GM06990 (cell line): Measurements from ENCODE around the gene CALHM5.

Experiments
- DNase-seq: peaks from one replicate; pipeline ENCODE4 v3.0.0-alpha.2; 2011; ENCODE audit not compliant: insufficient read length; ENCODE audit errors: extremely low read depth
- H3K27me3 ChIP-seq: replicated peaks from 2 replicates; pipeline ENCODE4 v1.6.0; 2011; ENCODE audit warnings: low read length; ENCODE audit not compliant: control insufficient read depth, insufficient read depth
- H3K36me3 ChIP-seq: 2 replicates; pipeline ENCODE4 v1.5.1; 2011; ENCODE audit warnings: low read length; ENCODE audit not compliant: control insufficient read depth, insufficient read depth
- H3K4me3 ChIP-seq: replicated peaks from 2 replicates; pipeline ENCODE4 v1.5.1; 2011; ENCODE audit warnings: low read depth, mild to moderate bottlenecking, control low read depth, low read length
- TF ChIP-seq, protein P1 (sequence below): IDR thresholded peaks from 2 replicates; pipeline ENCODE4 v1.5.1; 2011; ENCODE audit warnings: low read length, control low read depth, mild to moderate bottlenecking, inconsistent platforms; ENCODE audit not compliant: insufficient read depth, poor library complexity, severe bottlenecking

The CALHM5 gene

DNA sequence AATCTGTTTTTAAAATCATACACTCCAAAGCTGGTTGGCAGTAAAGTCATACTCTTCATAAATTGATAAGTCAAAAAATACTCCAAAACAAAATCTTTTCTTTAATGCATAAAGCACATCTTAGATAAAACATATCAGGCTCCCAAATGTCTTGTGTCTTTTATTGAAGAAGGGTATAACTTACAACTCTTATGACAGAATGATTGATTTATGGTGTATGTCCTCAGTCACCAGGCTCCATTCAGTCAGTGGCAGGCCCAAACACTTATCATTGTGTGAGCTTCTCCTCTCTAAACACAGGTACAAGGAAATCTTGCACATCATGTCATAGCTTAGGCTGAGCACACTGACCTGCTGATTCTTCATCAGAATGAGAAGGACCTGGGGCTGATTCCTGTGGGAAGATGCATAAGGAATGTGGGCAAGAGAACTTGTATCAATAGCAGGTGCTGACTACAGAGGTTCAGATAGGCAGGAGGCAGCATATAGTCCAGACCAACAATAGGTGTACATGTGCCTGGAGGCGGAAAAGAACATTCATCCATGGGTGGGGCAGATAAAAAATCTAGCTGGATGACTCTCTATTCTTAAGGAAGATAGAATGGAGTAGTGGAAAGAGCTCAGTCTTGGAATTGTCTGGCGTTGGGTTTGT is 1.9 kb downstream of the CALHM5 start:
- H3K4me3 ChIP-seq: no peak overlapping the region
- no peak for DNase-seq

DNA sequence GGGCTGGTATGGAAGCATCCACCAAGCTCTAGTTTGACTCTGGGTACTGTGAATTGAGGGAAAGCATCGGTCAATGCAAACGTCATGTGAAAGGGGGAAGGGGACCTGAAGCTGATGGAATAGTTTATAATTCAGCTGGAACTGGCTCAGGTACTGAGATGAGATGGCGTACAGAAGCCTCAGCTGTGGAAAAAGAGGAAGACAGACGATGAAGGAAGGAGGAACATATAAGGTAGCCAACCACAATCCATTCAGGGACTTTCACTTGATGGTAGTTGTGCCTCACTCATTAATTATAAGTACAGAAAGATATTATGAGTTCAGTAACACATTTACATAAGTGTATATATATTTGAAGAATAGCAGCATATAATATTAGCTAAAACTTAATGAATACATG is 2.7 kb downstream of the CALHM5 start:
- DNase-seq: no peak
- H3K27me3 ChIP-seq: no peaks in the 10 kb centered on the region

More for the DNA sequence above, 1.9 kb downstream of the CALHM5 start:
- TF ChIP-seq, protein P1, sequence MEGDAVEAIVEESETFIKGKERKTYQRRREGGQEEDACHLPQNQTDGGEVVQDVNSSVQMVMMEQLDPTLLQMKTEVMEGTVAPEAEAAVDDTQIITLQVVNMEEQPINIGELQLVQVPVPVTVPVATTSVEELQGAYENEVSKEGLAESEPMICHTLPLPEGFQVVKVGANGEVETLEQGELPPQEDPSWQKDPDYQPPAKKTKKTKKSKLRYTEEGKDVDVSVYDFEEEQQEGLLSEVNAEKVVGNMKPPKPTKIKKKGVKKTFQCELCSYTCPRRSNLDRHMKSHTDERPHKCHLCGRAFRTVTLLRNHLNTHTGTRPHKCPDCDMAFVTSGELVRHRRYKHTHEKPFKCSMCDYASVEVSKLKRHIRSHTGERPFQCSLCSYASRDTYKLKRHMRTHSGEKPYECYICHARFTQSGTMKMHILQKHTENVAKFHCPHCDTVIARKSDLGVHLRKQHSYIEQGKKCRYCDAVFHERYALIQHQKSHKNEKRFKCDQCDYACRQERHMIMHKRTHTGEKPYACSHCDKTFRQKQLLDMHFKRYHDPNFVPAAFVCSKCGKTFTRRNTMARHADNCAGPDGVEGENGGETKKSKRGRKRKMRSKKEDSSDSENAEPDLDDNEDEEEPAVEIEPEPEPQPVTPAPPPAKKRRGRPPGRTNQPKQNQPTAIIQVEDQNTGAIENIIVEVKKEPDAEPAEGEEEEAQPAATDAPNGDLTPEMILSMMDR: no peak
- no peaks in the 10 kb centered on the region for H3K36me3 ChIP-seq
- H3K27me3 ChIP-seq: no peaks in the 10 kb centered on the region

DNA sequence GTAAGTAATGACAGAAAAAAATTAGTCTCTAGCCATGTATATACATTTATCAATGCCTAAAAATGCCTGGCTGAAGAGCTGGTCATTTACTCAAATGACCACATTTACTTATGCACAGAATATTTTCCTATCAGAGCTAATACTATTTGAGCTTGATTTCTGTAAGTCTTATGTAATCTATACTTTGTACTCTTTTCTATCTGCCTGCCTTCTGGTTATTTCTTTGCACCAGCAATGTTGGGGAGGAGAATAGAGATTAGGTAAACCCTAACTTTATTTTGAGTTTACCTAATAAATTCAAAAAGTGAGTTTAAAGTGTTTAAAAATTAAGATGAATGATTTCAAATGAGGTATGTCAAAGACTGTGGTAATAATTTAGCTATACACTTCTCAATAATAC is 3.7 kb downstream of the CALHM5 start:
- Histone ChIP-seq H3K36me3 (no peaks in the 10 kb centered on the region), H3K4me3 (no peak overlapping the region), H3K27me3 (no peaks in the 10 kb centered on the region)
- TF ChIP-seq, protein P1: no peak
- no peak for DNase-seq

More for the DNA sequence above, 2.7 kb downstream of the CALHM5 start:
- TF ChIP-seq, protein P1: no peak
- no peak overlapping the region for H3K4me3 ChIP-seq
- no peaks in the 10 kb centered on the region for H3K36me3 ChIP-seq

DNA sequence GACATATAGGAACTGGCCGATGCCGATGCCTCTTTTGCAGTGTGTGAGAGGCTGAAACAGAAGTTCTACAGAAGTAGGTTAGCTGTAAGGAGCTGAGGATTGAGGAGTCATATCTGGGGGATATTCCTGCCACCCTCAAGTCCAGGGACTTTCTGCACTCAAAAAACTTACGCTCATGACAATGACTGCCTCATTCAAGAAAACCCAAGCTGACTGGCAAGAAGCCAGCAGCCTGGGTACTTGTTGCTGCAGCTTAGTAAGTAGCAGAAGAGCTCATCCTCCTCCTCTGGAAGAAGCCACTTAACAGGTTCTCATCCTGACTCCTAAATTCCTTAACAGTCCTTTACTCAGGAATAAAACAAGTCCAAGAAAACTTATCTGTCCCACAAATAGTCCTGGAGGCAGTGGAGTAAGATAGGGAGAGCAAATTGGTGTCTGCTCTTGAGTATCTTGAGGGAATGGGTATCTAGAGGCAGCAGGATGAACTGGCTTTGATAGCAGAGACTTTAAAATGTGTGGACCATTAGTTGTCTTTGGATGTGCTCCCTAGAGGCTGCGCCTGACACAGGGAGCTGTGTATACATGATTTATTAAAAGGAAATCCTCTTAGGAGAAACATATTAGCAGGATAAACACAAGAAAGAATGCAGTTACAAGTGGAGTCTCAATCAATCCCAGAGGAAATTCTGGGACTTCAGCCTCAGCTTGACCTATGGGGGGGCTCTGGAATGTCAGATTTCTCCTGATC is 7.4 kb downstream of the CALHM5 start:
- Histone ChIP-seq H3K27me3 (no peaks in the 10 kb centered on the region), H3K36me3 (no peaks in the 10 kb centered on the region), H3K4me3 (no peak overlapping the region)
- DNase-seq: no peak
- TF ChIP-seq, protein P1: no peak

DNA sequence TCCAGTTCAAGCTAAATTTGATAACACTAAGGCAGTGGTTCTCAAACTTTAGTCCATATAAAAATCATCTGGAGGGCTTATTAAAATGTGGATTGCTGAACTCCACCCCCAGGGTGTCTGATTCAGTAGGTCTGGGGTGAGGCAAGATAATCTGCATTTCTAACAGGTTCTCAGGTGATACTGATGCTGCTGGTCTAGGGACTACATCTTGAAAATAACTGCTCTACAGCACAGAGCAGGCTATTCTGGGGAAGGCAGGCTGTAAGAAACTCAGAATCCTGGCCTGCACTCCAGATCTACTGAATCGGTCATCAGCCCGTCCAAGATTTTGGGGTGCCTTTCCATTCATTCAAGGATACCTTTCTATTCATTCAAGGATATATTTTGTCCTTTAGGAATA is 11.5 kb downstream of the CALHM5 start:
- no peaks in the 10 kb centered on the region for H3K36me3 ChIP-seq
- no peak overlapping the region for H3K4me3 ChIP-seq
- no peaks in the 10 kb centered on the region for H3K27me3 ChIP-seq
- DNase-seq: no peak
- TF ChIP-seq, protein P1: no peak
